ENCODE measurements around the gene RASGEF1B. TPM values are rescaled to one million over a fixed set of nuclear protein-coding genes. Genes with fewer than 3 reads are reported as not detected.
"Not testable (repeated sequence)": the region's sequence is repeated elsewhere in the genome, so short reads cannot be mapped to it uniquely, and the experiment has no call there.

The RASGEF1B gene
- polyA plus RNA-seq, 1 experiment: not detected

GRCh38 chr4:81481151-81481550, 9.4 kb upstream of the RASGEF1B start:
- TF ChIP-seq CTCF (IDR thresholded peaks at IDR 0.05; ENCODE audit: low read depth, low read length): no peak
- CTCF ChIA-PET: no interaction called here
- no peak for DNase-seq (ENCODE audit: low read depth, low spot score)
- Histone ChIP-seq H3K4me3 (ENCODE audit: low read depth, low read length) (no peak overlapping the region), H3K9me3 (ENCODE audit: control insufficient read depth, insufficient read depth, low read length) (no peaks in the 10 kb centered on the region), H3K27ac (ENCODE audit: low read depth, low read length) (no peak overlapping the region), H3K27me3 (ENCODE audit: control insufficient read depth, insufficient read depth, low read length) (no peaks in the 10 kb centered on the region)
- POLR2A ChIA-PET: no interaction called here

GRCh38 chr4:81479573-81479972, 7.9 kb upstream of the RASGEF1B start:
- POLR2A ChIA-PET; CTCF ChIA-PET; DNase-seq (ENCODE audit: low read depth, low spot score); H3K27ac ChIP-seq (ENCODE audit: low read depth, low read length); H3K4me3 ChIP-seq (ENCODE audit: low read depth, low read length); H3K27me3 ChIP-seq (ENCODE audit: control insufficient read depth, insufficient read depth, low read length); H3K9me3 ChIP-seq (ENCODE audit: control insufficient read depth, insufficient read depth, low read length): not testable (repeated sequence)

GRCh38 chr4:81473331-81474265, 1.9 kb upstream of the RASGEF1B start:
- H3K27me3 ChIP-seq (ENCODE audit: control insufficient read depth, insufficient read depth, low read length): peaks cover 17% of the 10 kb centered on the region
- H3K9me3 ChIP-seq (ENCODE audit: control insufficient read depth, insufficient read depth, low read length); H3K4me3 ChIP-seq (ENCODE audit: low read depth, low read length); H3K27ac ChIP-seq (ENCODE audit: low read depth, low read length); POLR2A ChIA-PET; DNase-seq (ENCODE audit: low read depth, low spot score): not testable (repeated sequence)
- CTCF ChIA-PET: interaction anchor here (1.1 to 1.8 kb wide), 3 partner anchors 17 to 886 kb away, joined by 3 to 4 read pairs (median 3); no protein-coding TSS in a partner anchor

DNA sequence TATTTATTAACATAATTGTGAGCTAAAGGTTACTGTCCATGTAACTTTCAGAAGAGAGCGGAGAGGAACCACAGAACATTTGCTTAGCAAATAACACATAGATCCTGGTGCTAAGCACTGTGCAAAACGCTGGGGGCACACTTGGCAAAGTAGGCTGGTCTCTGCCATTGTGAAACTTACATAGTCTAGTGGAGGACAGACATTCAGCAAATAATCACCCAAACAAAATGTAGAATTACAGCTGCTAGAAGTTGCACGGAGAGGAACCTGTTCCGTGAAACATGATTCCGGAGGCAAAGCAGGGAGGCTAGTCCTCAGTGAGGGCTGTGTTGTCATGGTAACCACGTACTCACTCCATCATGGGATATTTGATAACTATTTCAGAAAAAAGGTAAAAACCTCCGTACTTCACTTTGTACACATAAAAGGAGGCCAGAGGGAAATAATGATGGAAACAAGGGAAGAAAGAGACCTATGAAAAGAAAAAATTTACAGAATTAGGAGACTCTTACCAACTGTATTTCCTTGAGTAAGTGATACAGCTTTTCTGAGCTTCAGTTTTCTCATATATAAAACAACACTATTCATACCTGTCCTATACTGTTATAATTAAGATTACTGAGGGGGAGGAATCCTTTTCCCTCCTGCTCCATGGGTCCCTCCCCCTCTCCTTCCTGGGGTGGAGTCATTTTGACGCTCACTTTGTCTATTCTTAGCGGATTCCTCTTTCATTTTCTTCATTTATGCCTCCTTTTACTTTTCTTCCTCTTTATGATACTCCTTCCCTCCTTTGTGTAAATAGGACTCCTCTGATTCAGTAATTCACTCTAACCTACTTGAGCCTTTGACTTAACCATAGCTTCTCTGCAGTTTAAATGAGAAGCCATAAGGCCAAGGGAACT, 825 bp upstream of the RASGEF1B start:
- CTCF ChIA-PET: interaction anchor here (0.5 to 1.8 kb wide), 5 partner anchors 18 to 887 kb away, joined by 3 to 6 read pairs (median 4); no protein-coding TSS in a partner anchor
- Histone ChIP-seq H3K4me3 (ENCODE audit: low read depth, low read length) (peak overlapping the region; percentile 66), H3K27me3 (ENCODE audit: control insufficient read depth, insufficient read depth, low read length) (peaks cover 18% of the 10 kb centered on the region), H3K9me3 (ENCODE audit: control insufficient read depth, insufficient read depth, low read length) (no peaks in the 10 kb centered on the region), H3K27ac (ENCODE audit: low read depth, low read length) (no peak overlapping the region)
- POLR2A ChIA-PET: no interaction called here
- TF ChIP-seq CTCF (IDR thresholded peaks at IDR 0.05; ENCODE audit: low read depth, low read length): no peak
- no peak for DNase-seq (ENCODE audit: low read depth, low spot score)

DNA sequence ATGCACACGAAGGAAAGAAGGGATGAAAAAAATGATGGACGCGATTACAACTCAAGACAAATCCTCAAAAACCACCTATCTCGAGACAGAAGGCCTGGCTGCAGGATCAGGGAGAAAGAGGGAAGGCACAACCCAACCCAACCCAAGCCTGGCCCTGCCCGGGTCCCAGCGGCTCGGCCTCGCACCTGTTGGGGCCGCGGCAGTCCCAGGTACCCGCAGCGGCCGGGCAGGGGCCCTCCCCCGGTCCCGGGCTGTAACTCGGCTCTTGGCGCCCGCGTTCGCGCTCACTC, 464 bp downstream of the RASGEF1B start:
- H3K4me3 ChIP-seq (ENCODE audit: low read depth, low read length): peak overlapping the region; percentile 66
- peaks cover 18% of the 10 kb centered on the region for H3K27me3 ChIP-seq (ENCODE audit: control insufficient read depth, insufficient read depth, low read length)
- no peak overlapping the region for H3K27ac ChIP-seq (ENCODE audit: low read depth, low read length)
- no peak for TF ChIP-seq CTCF (IDR thresholded peaks at IDR 0.05; ENCODE audit: low read depth, low read length)
- H3K9me3 ChIP-seq (ENCODE audit: control insufficient read depth, insufficient read depth, low read length): no peaks in the 10 kb centered on the region
- DNase-seq (ENCODE audit: low read depth, low spot score): no peak
- CTCF ChIA-PET: interaction anchor here (1.0 kb wide), 1 partner anchor 800 kb away, joined by 3 read pairs; no protein-coding TSS in a partner anchor
- POLR2A ChIA-PET: no interaction called here
